ENCODE measurements around the gene SEMA4G. TPM values are rescaled to one million over a fixed set of nuclear protein-coding genes. Genes with fewer than 3 reads are reported as not detected.

SEMA4G gene
- total and polyA plus RNA-seq, 4 donors, result 1.2 to 7.4 (median 2.8) TPM

DNA sequence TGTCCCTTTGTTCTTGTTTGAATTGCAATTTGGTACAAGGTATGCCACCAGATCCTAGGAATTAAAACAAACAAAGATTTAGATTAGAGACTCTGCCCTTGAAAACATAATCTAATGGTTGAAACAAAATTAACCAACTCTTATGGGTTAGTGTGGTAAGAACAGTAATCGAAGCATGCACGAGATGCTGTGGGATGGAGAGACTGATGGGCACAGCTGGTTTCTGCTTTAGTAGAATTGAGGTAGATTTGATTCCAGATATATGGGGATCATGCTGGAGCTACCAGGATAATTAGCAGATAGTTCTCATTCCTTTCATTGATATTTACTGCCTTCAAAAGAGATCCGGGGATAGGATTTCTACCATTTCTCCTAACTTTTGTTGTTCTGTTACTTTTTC lies 20.4 kb upstream of the SEMA4G start:
- H3K9me3 ChIP-seq (ENCODE audit: control insufficient read depth in 4 of 4, insufficient read depth in 3 of 4, low read length in 3 of 4), result no peaks in the 10 kb centered on the region
- no peak overlapping the region for H3K27ac ChIP-seq (ENCODE audit: low read depth in 1 of 2, low read length in 1 of 2)
- H3K9ac ChIP-seq (ENCODE audit: insufficient read depth in 1 of 2, low read length in 2 of 2), result no peak overlapping the region
- DNase-seq (no peak), ATAC-seq (ENCODE audit: insufficient read depth, low FRiP score) (no peak)
- no peaks in the 10 kb centered on the region for H3K27me3 ChIP-seq (ENCODE audit: control insufficient read depth in 3 of 3, insufficient read depth in 3 of 3, low read length in 2 of 3)
- peaks cover 18 to 50% (median 30%) of the 10 kb centered on the region in 4 donors for H3K36me3 ChIP-seq (ENCODE audit: control insufficient read depth in 4 of 4, insufficient read depth in 4 of 4, low read length in 4 of 4)
- TF ChIP-seq, protein P1, sequence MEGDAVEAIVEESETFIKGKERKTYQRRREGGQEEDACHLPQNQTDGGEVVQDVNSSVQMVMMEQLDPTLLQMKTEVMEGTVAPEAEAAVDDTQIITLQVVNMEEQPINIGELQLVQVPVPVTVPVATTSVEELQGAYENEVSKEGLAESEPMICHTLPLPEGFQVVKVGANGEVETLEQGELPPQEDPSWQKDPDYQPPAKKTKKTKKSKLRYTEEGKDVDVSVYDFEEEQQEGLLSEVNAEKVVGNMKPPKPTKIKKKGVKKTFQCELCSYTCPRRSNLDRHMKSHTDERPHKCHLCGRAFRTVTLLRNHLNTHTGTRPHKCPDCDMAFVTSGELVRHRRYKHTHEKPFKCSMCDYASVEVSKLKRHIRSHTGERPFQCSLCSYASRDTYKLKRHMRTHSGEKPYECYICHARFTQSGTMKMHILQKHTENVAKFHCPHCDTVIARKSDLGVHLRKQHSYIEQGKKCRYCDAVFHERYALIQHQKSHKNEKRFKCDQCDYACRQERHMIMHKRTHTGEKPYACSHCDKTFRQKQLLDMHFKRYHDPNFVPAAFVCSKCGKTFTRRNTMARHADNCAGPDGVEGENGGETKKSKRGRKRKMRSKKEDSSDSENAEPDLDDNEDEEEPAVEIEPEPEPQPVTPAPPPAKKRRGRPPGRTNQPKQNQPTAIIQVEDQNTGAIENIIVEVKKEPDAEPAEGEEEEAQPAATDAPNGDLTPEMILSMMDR (IDR thresholded peaks at IDR 0.05; ENCODE audit: control extremely low read depth, extremely low read depth), result no peak
- no peaks in the 10 kb centered on the region for H3K4me1 ChIP-seq (ENCODE audit: control insufficient read depth in 5 of 5, insufficient read depth in 5 of 5, low read length in 5 of 5)
- 95 to 96% methylated on average over 3 of the region's 3 CpGs for WGBS, 2 donors
- no peak overlapping the region for H3K4me3 ChIP-seq

DNA sequence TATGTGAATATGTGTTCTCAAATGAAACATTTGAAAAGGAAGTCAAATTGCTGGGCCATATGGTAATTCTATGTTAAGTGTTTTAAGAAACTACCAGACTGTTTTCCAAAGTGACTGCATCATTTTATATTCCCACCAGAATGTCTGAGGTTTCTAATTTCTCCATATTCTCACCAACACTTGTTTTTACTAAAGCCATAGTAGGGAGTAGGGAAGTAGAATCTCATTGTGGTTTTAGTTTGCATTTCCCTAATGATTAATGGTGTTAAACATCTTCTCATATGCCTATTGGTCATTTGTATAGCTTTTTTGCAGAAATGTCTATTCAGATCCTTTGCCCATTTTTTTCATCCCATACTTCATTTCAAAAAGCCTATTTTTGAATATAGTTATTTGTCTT lies 9.1 kb upstream of the SEMA4G start:
- TF ChIP-seq, protein P1 (IDR thresholded peaks at IDR 0.05; ENCODE audit: control extremely low read depth, extremely low read depth), result no peak
- Histone ChIP-seq H3K36me3 (ENCODE audit: control insufficient read depth in 4 of 4, insufficient read depth in 4 of 4, low read length in 4 of 4) (peaks cover 9 to 66% (median 37%) of the 10 kb centered on the region in 4 donors), H3K27ac (ENCODE audit: low read depth in 1 of 2, low read length in 1 of 2) (no peak overlapping the region), H3K9ac (ENCODE audit: insufficient read depth in 1 of 2, low read length in 2 of 2) (no peak overlapping the region), H3K27me3 (ENCODE audit: control insufficient read depth in 3 of 3, insufficient read depth in 3 of 3, low read length in 2 of 3) (no peaks in the 10 kb centered on the region), H3K4me1 (ENCODE audit: control insufficient read depth in 5 of 5, insufficient read depth in 5 of 5, low read length in 5 of 5) (peaks cover 0 to 5% (median 0%) of the 10 kb centered on the region in 5 donors), H3K9me3 (ENCODE audit: control insufficient read depth in 4 of 4, insufficient read depth in 3 of 4, low read length in 3 of 4) (no peaks in the 10 kb centered on the region), H3K4me3 (no peak overlapping the region)
- no peak for DNase-seq
- no peak for ATAC-seq (ENCODE audit: insufficient read depth, low FRiP score)

DNA sequence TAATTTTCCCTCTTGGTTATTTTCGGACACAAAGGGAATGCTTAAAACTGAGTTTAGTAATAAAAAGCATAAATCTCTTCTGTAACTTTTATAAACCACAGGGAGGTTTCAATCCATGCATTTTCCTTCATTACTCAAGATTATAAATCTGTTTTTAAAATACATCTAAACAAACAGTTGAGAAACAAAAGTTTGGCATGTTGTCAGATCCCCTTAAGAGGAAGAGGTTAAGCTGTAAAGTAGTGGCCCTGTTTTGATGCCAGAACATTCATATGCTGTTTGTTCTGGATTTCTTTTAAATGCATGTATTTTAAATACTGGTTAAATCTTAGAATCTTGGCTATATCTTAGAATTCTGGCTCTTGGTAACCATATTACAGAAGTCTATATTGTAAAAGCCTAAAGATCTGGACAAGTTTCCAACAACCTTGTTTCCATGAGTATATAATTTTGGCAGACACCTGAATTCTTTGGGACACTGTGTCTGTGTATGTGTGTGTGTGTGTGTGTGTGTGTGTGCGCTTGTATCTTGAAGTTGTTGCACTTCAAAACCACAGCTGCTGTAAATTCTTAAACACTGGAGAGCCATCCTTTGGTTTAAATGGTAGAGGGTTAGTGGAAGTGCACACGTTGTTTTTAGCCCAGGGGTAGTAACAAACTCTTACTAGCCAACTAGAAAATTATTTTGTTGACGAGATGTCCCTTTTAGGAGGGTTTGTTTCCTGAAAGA lies 6.8 kb upstream of the SEMA4G start:
- Histone ChIP-seq H3K4me1 (ENCODE audit: control insufficient read depth in 5 of 5, insufficient read depth in 5 of 5, low read length in 5 of 5) (peaks cover 0 to 5% (median 0%) of the 10 kb centered on the region in 5 donors), H3K9me3 (ENCODE audit: control insufficient read depth in 4 of 4, insufficient read depth in 3 of 4, low read length in 3 of 4) (no peaks in the 10 kb centered on the region), H3K27ac (ENCODE audit: low read depth in 1 of 2, low read length in 1 of 2) (no peak overlapping the region), H3K4me3 (no peak overlapping the region), H3K36me3 (ENCODE audit: control insufficient read depth in 4 of 4, insufficient read depth in 4 of 4, low read length in 4 of 4) (peaks cover 10 to 67% (median 31%) of the 10 kb centered on the region in 4 donors), H3K27me3 (ENCODE audit: control insufficient read depth in 3 of 3, insufficient read depth in 3 of 3, low read length in 2 of 3) (no peaks in the 10 kb centered on the region), H3K9ac (ENCODE audit: insufficient read depth in 1 of 2, low read length in 2 of 2) (no peak overlapping the region)
- 67 to 87% methylated on average over 4 of the region's 4 CpGs for WGBS, 2 donors
- peak in 2 of 3 donors; percentile 15 to 60 for DNase-seq
- ATAC-seq (ENCODE audit: insufficient read depth, low FRiP score), result no peak
- TF ChIP-seq, protein P1 (IDR thresholded peaks at IDR 0.05; ENCODE audit: control extremely low read depth, extremely low read depth), result no peak
